NCI-H748 treated with DMSO at 0.1 percent for 48 hours (cell line): ENCODE measurements around the gene RHOBTB3.
"Not testable (repeated sequence)": the region's sequence is repeated elsewhere in the genome, so short reads cannot be mapped to it uniquely, and the experiment has no call there.

Experiments
- DNase-seq: peaks from one replicate; lab custom pipeline; 2025; lab: John Stamatoyannopoulos, UW

The RHOBTB3 gene

DNA sequence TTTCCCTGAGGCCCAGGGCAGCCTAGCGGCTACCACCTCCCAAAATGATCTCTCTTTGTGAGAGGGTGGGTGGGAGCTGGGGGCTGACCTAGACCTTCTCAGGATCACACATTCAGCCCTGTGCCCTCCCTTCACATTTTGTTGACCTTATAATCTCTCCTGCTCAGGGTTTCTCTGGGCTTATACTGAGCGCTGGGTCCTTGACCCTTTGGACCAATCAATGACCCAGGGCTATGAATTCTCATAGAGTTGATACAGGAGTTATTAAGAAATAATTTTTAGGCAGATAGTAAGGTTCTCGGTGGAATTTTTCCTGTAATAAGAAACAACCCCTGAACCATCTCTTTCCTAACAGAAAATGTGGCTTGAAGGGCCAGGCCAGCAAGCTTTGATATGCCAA lies 69.4 kb downstream of the RHOBTB3 start:
- no peak for DNase-seq

DNA sequence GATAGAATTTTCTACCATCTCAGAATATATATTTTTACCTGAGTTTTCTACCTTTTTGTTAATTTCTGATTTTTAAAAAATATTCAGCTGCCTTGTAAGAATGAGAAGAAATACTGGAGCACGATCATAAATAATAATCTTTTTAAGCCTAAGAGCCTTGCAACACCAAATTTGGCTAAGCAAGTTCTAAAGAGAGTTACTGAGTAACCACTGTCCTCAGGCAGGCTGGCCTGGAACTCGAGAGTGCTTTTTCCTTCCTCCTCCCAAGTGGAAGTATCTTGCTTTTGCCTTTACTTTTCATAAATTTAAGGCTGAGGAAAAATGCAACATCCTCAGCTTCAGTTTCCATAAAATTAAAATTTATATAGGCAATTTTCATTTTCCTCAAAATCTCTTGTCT lies 70.4 kb downstream of the RHOBTB3 start:
- no peak for DNase-seq

DNA sequence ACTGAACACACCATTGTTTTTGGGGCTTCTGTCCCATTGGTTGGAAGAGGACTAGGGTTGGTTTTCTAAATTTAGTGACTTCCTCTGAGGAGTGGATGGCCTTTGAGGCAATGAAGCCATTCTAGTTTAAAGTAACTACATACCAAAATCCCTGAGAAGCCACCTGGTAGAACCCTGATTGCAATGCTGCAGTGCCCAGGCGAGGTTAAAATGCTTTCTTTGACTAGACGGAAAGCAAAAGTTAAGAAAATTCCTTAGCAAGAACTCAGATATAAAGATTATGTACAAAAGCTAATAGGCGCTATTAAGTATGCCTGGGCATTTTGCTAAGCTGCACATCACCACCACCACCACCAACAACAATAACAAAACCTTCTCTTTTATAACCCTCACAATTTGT lies 70.8 kb downstream of the RHOBTB3 start:
- no peak for DNase-seq

DNA sequence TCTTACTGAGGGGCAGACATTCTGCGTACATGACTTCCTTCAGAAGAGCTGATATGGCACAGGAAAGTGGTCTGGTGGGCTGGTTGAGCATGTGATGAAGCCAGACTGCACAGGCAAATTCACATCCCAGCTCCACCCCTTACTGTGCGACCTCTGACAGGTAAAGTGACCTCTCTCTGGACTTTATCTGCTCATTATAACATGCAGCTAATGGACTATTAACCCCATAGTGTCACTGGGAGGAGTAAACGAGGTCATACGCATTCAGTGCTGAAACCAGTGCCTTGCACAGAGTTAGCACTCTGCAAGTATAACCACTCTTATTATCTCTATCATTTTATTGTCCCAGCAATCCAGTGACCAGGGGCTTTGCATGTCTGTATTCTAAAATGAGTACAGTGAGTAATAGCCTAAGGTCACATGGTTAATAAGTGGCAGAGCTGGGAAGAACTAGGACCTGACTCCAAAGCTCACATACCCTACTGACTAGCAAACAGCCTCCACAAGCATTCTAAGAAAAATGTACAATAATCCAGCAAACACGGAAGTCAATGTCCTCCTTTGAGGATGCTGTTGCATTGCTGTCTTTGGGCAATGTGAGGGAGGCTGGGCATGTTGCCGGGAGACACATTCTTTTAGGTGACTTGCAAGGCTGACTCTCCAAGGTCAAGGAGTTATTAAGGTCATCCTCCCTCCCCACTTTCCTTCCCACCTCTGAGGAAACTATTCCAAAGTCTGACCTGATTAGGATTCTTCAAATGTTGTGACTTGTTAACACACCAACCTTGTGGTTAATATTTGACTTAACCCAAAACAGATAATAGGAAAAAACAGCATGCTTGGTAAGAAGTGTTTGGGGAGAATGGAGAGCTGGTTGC lies 72.4 kb downstream of the RHOBTB3 start:
- no peak for DNase-seq

DNA sequence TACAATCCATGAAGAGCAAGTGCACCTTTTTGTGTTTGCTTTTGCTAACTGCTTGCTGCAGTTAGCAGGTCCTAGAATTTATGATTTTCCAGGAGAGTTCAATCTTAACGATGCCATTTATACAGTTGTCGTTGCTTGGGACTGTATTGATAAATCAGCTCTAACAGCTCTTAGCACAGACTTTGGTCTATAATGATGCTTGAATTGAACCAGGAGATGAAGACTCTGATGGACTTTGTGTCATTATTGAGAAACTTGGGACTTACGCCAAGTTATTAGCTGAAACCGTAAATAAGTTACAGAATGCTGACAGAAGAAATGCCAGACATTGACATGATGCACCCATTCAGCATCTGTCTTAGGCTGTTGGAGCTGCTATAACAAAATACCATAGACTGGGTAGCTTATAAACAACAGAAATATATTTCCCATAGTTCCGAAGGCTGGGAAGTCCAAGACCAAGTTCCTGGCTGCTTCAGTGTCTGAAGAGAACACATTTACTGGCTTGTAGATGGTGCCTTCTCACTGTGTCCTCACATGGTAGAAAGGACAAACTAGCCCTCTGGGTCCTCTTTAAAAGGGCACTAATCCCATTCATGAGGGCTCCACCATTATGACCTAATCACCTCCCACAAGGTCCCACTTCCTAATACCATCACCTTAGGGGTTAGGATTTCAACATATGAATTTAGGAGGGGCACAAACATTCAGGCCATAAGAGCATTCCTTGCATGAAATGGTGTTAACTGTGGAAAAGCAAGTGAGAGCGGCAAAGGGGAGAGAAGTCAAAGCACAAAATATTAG lies 73.8 kb downstream of the RHOBTB3 start:
- no peak for DNase-seq

DNA sequence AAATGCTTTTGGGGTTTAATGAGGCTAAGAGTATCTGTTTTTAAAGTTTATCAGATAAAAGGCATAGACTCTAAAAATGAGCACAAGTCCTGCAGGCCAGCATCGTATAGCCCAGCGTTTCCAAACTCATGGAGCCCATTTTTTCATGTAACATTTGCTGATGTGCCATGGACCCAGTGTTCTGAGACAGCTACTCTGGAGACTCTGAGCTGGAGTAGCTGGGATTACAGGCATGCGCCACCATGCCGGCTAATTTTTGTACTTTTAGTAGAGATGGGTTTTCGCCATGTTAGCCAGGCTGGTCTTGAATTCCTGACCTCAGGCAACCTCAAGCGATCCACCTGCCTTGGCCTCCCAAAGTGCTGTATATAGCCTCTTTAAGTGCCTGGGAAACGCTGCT lies 75.6 kb downstream of the RHOBTB3 start:
- DNase-seq = no peak

DNA sequence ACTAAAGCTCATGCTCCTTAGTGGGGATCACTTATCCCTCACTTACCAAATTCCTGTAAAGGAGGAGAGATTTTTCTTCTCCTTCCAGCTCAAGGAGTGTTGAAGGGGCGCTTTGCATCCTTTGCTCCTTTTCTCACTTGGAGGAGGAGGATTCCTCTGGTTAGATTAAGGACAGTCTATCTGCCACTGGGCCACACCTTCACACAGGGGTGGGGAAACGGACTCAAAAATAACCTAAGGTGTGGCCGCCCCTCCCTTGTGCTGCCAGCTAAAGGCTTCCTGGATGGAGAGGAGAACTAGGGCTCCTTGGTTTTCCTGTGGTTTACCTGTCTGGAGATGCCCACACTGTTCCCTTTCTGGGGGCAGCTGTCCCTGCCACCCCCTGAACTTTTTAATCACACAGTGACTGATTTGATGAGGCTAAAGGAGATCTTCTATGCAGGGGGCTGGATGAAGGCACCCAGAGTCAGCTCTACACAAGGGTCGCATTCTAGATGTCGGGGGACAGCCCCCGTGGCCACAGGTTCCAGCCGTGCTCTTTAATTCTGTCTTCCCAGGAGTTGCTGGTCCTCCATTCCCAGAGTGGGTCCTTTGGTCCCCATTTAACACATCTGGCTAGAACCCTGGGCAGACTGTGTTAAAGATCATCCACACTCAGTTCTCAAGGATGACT lies 77.0 kb downstream of the RHOBTB3 start:
- no peak for DNase-seq

DNA sequence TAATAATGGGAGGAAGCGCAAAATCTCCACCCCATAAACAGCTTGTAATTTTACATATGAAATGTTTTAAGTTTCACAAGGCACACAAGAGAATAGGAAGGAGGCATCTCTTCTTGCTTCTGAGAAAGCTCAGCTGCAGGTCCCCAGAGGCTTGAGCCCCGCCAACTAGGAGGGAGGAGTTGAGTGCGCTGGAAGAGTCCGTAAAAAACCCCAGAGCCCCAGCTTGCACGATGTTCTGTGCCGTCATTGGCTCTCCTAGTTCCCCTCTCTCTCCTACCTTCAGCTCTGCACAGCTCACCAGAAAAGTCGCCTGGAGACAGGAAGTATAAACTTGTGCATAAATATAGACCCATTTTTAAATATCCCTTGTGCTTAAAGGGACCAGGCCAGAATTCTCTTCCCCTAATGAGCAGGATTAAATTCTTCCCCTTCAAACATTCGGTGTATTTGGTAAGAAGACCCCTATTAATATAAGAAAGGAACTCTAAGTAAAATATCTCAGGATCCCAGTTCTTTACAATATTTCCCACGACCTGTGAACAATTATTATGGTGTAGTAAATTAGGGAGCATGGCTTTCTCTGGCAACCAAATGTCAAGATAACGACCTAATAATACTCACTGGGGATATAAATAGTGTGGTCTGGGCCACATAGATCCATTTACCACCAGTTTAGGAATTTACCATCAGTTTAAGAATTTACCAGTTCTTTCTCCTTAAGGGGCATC lies 77.7 kb downstream of the RHOBTB3 start:
- no peak for DNase-seq

DNA sequence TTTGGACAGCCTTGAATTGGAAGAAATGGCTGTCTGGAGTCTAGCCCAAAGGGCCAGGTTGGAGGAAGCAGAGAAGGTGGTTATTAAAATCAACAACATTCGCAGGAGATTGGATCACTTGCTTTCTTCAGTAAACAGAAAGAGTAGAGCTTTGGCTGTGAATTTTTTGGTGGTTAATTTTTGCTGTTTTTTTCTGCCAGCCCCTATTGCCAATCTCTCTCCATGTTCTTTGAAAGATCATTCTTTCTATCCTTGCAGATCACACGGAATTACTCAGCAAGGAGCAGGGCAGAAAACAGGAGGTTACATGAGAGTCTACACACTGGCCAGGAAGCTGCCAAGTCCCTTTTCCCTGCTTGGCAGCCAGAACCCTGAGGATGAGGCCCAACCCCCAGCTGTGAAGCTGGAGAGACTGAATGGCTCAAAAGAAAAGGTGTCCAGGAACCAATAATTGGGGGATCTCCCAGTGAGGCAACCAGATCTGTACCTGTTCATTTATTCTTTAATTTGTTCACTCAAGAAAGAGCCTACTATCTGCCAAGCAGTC lies 78.4 kb downstream of the RHOBTB3 start:
- no peak for DNase-seq

DNA sequence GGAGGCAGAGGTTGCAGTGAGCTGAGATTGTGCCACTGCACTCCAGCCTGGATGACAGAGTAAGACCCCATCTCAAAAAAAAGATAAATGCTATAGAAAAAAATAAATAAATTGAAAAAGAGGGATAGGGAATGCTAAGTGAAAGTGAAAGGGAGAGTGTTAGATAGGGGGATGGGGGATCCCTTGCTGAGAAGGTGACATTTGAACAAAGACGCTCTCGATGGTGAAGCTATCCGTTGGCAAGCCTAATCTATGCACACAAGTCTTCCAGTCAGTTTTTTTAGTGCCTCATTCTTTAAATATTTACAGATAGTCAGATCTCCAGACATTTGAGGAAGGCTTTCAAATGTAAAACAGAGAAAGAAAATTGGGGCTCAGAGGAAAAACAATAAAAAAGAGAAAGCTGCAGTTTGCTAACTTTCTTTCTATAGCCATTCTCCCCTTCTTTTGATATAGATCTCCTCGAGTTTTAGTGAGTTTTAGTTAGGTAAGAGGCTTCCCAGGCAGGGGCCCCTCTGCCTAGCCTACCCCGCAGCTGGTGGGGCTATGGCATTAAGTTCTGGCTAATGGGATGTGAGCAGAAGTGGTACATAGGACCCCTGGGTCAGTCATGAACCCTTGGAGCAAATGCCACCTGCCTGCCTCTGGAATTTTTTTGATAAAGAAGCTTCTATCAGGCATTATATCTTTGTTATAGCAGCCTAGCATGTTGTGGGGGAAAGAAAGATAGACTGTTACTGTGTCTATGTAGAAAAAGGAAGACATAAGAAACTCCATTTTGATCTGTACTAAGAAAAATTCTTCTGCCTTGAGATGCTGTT lies 79.4 kb downstream of the RHOBTB3 start:
- no peak for DNase-seq

DNA sequence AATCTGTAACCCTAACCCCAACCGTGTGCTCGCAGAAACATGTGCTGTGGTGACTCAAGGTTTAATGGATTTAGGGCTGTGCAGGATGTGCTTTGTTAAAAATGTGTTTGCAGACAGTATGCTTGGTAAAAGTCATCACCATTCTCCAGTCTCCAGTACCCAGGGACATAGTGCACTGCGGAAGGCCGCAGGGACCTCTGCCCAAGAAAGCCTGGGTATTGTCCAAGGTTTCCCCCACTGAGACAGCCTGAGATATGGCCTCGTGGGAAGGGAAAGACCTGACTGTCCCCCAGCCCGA lies 79.9 kb downstream of the RHOBTB3 start:
- not testable (repeated sequence) for DNase-seq

DNA sequence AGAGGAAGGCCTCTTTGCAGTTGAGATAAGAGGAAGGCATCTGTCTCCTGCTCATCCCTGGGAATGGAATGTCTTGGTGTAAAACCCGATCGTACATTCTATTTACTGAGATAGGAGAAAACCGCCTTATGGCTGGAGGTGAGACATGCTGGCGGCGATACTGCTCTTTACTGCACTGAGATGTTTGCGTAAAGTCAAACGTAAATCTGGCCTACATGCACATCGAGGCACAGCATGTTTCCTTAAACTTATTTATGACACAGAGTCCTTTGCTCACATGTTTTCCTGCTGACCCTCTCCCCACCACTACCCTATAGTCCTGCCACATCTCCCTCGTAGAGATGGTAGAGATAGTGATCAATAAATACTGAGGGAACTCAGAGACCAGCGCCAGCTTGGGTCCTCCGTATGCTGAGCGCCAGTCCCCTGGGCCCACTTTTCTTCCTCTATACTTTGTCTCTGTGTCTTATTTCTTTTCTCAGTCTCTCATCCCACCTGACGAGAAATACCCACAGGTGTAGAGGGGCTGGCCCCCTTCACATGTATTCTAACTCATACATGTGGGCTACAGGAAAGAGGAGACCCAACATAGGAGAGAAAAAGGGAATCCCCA lies 80.4 kb downstream of the RHOBTB3 start:
- not testable (repeated sequence) for DNase-seq

DNA sequence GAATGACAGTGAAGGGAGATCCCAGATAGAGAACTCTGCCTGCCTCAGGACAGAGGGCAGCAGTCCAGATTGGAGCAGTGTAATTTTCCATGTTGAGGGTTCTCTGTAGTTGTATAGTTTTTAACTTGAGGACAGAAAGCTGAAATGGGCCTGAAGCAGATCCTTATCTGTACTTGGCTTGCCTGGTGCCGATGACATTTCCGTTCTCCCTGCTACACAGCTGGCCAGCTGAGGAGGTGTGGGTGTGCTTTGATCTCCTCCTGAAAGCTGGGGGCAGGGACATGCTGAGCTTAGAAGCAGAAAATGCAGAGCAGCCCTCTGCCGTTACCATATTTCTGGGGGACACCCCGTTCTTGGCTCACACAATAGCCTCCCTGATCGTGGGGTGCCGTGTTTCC lies 80.9 kb downstream of the RHOBTB3 start:
- DNase-seq = no peak

DNA sequence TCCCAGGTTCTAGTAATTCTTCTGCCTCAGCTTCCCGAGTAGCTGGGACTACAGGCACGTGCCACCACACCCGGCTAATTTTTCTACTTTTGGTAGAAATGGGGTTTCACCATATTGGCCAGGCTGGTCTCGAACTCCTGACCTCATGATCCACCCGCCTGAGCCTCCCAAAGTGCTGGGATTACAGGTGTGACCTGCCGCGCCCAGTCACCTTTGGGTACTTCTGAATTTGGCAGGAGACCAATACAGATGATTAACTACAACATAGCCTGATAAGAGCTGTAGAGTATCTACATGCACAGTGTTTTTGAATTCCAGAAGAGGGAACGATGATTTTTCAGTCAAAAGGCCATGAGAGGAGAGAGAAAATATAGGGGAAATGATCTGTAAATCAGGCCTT lies 81.9 kb downstream of the RHOBTB3 start:
- DNase-seq = not testable (repeated sequence)

DNA sequence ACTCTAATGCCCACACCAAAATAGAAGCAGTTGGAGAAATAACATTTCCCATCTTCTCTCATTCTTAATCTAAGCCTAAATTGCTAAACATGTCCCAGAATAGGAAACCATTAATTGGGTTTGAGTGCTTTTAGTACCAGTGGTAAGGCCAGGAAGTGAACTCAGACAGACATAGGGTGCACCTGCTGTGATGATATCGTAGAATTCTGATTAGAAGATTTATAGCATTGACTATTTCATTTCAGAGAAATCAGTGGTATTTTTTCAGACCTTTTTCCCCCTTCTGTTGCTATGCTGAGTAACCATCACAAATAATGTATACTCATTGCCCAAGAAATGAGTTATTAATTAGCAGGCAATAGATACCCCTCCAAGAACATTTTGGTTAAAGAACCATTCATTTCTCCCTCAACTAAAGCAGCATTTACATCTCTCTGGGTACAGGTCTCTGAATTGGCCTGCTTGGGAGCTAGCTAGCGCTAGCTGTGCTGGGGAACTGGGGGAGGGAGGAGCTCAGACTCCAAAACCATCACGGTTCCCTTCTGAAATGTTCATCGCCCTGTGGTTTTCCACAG lies 84.1 kb downstream of the RHOBTB3 start:
- DNase-seq = no peak

DNA sequence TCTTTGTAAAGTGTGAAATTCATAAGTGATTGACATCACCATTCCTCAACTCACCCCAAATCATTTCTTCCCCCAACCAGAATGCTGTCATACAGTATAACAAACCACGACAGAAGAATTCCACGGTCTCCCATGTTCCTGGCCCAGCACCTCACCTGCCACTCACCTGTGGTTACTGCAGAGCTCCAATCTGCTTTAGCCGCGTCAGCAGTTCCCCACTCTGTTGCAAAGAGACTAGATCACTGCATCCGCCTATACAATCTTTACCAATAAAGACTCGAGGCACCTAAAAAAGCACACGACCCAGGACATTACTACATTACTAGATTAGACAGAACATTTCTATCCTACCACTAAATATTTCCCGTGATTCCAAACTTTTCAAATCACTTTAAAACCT lies 85.2 kb downstream of the RHOBTB3 start:
- no peak for DNase-seq

DNA sequence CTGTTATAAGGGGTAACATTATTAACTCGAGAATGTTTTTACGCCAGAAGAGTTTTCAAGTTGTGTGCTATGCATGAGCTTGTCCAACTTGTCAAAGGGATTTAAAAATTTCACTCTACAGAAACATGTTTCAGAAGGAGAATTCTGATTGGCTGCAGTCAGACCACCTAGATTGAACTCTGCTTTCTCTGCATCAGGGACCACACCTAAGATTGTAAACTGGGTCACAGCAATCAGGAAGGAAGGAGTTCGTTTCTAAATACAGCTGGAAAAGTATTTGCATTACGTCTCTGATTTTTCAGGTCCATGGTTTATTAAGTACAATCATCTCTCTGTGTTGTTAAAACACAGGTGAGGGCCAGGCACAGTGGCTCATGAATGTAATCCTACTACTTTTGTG lies 85.6 kb downstream of the RHOBTB3 start:
- no peak for DNase-seq

DNA sequence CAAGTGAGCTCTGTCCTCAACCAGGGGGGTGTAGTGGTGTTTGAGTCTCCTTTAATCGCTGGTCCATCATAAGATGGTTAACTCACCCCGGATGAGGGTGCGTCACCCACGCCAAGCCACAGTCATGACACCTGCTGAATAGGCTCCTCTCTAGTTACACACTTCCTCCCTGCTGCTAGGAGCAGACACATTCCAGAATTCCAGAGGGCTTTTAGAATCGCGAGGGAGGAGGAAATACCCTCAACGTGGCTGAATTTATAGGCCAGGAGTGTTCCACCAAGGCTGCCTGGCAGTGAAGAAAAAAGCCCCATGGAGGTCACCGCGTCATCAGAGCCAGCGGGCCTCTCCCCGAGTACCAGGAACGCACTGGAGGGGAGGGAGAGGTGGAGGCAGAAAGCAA lies 86.3 kb downstream of the RHOBTB3 start:
- no peak for DNase-seq

DNA sequence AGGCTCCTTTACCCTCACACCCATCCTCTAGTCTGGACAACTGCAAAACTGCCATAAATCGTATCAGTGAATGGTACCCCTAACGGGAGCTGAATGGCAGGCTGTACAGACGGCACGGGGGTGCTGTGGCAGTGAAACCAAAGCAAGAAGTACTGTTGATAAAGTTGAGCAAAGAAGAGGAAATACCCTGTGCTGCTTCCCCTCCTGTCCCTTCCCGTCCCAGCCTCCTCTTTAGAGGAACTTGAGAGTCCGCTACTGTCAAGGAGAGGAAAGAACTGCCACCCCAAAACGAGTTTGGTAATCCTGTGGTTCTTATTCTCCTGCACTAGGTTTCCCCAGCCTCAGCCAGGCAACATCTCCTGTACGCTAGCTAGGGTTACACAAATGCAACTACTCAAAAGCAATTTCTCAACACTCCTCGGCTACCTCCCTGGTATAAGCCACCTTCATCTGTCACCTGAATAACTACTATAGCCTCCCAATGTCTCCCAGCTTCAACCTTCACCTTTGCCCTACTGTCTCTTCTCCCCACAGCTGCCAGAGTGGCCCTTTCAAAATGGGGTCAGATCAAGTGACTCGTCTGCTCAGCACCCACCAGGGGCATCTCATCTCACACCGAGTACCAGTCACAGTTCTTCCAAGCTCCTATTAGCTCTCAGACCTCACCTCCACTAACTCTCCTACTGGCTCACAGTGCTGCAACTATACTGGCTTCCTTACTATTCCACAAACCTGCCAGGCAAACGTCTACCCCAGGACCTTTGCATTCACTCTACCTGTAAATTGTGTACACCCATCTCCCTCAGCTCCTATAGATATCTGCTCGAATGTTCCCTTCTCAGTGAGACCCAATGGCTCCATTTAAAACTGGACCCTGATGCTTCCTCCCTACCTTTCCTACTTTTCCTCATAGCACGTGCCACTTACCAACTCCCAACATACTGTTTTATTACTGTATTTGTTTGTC lies 87.3 kb downstream of the RHOBTB3 start:
- no peak for DNase-seq
